HG02870 (cell line): Measurements from ENCODE around the gene TGM4.

Experiments
- ATAC-seq: cut with Tn5 transposase; IDR thresholded peaks from one replicate; pipeline ENCODE4 v1.9.1; 2021; ENCODE audit warnings: mild to moderate bottlenecking, moderate library complexity; ENCODE audit not compliant: unreplicated experiment

TGM4 gene

DNA sequence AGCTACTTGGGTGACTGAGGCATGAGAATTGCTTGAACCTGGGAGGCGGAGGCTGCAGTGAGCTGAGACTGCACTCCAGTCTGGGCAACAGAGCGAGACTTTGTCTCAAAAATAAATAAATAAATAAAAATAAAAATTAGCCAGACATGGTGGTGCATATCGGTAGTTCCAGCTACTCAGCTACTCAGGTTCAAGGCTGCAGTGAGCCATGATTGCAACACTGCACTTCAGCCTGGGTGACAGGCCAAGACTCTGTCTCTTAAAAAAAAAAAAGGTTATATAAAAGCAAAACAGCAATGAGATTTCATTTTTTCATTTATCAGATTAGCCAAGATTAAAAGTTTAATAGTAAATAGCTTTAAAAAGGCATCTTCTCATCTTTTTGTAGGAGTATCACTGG lies 2.9 kb downstream of the TGM4 start:
- no peak for ATAC-seq

DNA sequence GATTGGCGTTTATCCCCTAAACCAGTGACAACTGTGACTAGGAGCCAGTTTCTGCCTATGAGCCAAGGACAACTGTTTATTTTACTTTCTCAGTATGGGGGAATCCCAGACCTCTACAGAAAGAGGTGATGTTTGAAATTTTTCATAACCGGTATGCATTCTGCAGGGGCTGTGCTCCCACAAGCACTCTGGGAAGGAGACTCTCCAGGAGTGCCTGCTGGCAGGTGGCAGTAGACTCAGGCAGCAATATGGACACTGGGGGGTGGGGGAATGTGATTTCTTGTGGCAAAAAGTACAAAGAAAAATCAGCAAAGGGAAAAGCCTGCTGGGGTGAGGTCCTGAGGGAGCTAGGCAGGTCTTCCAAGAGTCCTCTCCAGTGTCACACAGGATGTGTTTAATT lies 5.9 kb downstream of the TGM4 start:
- ATAC-seq, result no peak

GRCh38 chr3:44883213-44883955 lies 9.0 kb downstream of the TGM4 start:
- ATAC-seq, result no peak

- no peak for ATAC-seq
Observed at GRCh38 chr3:44883999-44884431, 9.6 kb downstream of the TGM4 start.

DNA sequence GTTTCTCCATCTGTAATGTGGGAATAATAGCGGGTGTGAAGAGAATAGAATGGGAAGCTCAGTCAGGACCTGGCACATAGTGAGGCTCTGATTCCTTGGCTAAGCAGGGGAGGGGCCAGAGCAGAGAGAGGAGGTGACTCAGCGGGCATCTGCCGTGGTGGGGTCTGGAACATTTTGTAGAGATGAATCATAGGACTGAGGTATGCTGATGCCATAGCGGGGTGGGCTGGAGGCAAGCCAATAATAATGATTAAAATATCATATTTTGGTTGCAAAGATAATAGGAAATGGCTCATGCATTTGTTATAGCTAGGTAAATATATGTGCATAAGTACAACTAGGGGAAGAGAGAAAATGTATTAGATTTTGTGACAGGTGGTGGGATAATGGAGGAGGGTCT lies 11.2 kb downstream of the TGM4 start:
- no peak for ATAC-seq

- no peak for ATAC-seq
Observed at GRCh38 chr3:44886561-44886960, 12.2 kb downstream of the TGM4 start.

DNA sequence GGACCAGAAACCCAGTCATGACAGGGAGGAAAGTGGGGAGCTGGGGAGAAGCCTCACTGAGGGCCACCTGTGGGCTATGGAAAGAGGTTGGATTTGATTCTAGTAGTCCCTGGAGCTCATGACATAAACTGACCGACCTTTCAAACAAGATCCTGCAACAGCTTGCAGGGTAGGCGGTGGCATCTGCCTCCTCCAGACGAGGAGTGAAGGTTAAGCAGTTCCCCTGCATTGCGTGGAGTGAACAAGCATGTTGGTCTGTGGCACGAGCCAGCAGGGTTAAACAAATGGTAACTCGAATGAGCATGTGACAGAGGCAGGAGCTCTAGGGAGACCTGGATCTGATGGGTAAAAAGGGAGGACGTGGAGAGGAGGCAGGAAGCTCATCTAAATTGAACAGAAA lies 12.7 kb downstream of the TGM4 start:
- no peak for ATAC-seq

- ATAC-seq, result no peak
Observed at GRCh38 chr3:44890258-44890657, 15.8 kb downstream of the TGM4 start.

GRCh38 chr3:44890852-44891251 lies 16.4 kb downstream of the TGM4 start:
- no peak for ATAC-seq

DNA sequence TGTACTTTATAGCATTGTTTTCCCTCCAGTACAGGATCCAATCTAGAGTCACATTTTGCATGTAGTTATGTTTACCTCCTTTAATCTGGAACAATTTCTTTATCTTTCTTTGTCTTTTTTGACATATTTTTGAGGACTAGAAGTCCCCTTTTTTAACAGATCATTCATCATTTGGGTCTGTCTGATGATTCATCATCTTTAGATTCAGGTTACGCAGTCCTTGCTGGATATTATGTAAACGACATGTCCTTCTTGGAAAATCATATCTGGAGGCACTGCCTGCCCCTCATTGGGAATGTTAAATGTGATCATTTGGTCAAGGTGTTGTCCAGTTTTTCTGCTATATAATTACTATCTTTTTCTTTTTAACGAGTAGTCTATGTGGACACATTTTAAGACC lies 18.3 kb downstream of the TGM4 start:
- ATAC-seq, result no peak

- no peak for ATAC-seq
Observed at GRCh38 chr3:44893097-44893496, 18.7 kb downstream of the TGM4 start.

DNA sequence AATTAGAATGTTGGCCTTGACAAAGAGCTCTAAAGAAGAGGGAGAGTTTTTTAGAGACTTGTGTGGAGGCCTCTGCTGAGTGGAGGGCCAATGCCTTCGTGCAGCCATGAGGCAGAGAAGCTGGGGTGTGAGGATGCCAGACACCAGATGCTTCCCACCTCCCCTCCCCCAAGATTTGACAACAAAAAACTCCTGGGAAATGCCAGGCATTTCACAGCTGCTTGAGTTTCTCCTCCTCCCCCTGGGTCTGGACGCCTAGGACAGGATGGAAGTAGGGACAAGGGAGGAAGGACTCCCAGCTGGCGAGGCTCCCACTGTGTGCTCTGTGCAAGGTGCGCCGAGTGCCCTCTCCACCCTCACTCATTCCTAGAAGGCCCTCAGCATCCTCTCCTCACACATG lies 20.1 kb downstream of the TGM4 start:
- no peak for ATAC-seq

DNA sequence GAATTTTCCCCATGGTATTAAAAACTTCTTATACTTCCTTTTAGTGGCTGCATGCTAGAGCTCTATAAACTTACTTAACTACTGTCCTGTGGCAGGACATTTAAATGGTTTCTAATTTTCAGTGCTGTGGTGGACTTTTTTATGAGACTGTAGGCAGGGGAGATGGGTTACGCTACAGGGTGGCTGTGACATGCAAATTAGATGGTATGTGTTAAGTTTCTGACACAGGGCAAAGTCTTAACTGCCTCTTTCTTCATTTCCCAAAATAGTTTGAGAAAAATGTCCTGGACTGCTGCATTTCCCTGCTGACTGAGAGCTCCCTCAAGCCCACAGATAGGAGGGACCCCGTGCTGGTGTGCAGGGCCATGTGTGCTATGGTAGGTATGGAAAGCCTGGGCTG lies 22.0 kb downstream of the TGM4 start:
- no peak for ATAC-seq

GRCh38 chr3:44899683-44900367 lies 25.4 kb downstream of the TGM4 start:
- no peak for ATAC-seq

DNA sequence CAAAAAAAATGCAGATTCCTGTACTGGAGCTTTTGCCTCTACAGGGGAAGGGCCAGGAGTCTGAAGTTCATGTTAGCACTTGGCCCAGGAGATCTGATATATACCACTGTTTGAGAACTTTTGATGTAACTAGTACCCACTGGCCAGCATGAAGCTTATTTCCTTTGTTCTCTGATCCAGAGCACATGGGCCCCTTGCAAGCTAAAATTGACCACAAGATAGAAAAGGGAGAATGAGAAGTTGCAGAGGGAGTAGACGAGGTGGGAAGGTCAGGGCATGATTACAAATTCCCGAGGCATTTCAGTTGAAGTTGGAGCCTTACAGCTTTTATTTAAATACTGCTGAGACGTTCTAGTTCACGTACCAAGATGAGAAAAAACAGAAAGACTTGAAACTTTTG lies 28.2 kb downstream of the TGM4 start:
- ATAC-seq, result no peak

GRCh38 chr3:44903314-44903713 lies 28.9 kb downstream of the TGM4 start:
- no peak for ATAC-seq

DNA sequence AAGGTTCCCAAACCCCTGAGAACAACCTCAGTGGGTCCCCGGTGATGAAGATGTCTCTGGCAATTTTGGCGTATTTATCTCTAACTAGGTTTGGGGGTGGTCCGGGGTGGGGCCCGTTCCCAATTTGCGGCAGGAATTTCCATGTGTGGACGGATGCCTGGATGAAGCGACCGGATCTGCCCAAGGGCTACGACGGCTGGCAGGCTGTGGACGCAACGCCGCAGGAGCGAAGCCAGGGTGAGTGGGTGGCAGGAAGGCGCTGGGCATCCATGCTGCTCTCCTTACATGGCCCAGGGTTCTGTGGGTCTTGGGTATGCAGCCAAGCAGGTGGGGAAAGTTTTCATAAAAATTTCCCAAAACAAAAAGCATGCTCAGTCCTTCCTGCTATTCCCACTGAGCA lies 29.3 kb downstream of the TGM4 start:
- ATAC-seq, result no peak

GRCh38 chr3:44905446-44906157 lies 31.2 kb downstream of the TGM4 start:
- no peak for ATAC-seq

GRCh38 chr3:44906997-44907396 lies 32.6 kb downstream of the TGM4 start:
- ATAC-seq, result no peak

GRCh38 chr3:44907612-44908011 lies 33.2 kb downstream of the TGM4 start:
- ATAC-seq, result no peak

DNA sequence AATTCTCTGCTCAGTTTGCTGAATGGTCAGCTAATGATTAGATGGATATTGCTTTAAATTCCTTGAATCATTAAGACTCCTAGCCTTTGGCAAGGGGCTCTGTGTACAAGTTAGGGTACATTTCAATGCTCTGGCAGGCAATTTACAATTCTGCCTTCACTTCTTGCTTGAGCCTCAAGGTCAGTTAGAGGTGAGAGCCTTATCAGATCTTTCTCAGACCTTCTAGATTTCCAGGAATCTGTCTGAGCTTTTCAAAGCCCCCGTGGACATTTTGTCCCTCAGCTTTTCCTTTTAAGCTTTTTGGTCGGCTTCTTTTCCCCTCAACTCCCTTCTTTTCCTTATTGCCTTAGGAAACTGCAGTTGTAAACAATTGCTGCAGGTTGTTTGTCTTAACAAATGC lies 34.7 kb downstream of the TGM4 start:
- ATAC-seq, result no peak

DNA sequence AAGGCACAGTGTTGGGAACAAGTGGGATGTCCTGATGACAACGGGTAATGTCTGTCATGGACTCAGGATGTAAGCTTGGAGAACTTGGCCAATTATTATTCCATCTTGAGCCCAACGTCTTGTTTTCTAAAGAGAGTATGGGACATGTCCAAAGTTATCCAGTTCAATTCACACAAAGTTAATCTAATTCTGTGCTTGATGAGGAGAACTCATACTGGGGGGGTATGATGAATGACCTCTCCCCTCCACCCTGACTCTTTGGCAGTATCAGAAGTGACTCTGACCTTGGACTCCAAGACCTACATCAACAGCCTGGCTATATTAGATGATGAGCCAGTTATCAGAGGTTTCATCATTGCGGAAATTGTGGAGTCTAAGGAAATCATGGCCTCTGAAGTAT lies 36.3 kb downstream of the TGM4 start:
- ATAC-seq, result no peak
